HG03280 (cell line): ENCODE measurements around the gene GPC5.
"Not testable (repeated sequence)": the region's sequence is repeated elsewhere in the genome, so short reads cannot be mapped to it uniquely, and the experiment has no call there.

Source experiments
- ATAC-seq: cut with Tn5 transposase; IDR thresholded peaks from one replicate; pipeline ENCODE4 v1.9.1; 2021; ENCODE audit warnings: mild to moderate bottlenecking, moderate library complexity; ENCODE audit not compliant: unreplicated experiment

Gene GPC5

GRCh38 chr13:91758724-91759123 lies 360.3 kb downstream of the GPC5 start:
- ATAC-seq = no peak

DNA sequence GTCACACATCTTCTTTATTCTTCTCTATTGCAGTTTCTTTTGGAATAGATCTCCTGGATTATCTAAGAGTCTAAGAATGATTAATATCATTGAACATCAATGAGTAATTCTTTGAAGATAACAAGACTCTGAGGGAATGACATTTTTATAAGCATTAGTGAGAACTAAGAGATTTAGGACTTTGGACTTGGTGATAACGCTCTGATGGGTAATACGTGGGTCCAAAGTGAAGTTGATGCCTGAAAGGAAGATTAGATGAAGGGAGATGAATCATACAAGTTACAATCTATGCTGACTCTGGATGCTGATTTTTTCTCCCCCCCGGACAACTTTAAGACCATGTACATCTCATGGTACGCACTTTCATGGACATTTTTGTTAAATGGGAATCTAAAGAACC lies 364.5 kb downstream of the GPC5 start:
- ATAC-seq = no peak

- no peak for ATAC-seq
Measured at GRCh38 chr13:91764527-91764926, 366.1 kb downstream of the GPC5 start.

DNA sequence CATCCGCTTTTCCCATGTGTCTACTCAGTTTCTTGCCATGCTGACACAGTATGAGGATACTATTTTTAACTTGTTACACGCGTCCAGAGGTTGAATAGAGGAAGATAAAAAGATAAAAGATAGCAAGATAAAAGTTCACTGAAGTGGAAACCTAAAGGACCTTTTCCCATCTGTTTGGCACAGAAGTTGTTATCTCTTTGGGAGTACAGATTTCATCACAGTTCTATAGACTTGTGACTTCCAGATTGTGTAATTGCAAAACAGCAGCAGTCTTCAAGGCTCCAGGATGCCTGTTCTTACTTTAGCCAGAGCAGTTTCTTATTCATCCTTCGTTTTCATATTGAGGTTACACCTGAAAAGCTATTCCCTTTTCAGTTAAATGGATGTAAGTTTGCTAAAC lies 369.2 kb downstream of the GPC5 start:
- no peak for ATAC-seq

DNA sequence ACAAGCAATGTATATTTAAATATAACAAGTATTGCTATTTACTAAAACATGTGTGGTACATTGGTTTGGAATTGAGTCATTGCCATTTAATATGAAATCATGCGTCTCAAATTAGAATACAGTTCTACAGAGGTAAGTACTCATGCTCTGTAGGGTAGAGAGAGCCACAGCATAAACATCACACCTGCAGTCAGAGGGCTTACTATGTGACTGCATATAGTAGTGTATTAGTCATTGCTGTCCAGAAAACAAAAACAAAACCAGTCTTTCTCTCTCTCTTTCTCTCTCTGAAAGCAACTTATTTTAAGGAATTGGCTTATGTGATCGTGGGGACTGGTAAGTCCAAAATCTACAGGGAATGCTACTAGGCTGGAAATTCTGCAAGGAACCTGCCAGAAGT lies 370.3 kb downstream of the GPC5 start:
- no peak for ATAC-seq

GRCh38 chr13:91771229-91771628 lies 372.8 kb downstream of the GPC5 start:
- ATAC-seq = no peak

- no peak for ATAC-seq
Measured at GRCh38 chr13:91773591-91774227, 375.3 kb downstream of the GPC5 start.

DNA sequence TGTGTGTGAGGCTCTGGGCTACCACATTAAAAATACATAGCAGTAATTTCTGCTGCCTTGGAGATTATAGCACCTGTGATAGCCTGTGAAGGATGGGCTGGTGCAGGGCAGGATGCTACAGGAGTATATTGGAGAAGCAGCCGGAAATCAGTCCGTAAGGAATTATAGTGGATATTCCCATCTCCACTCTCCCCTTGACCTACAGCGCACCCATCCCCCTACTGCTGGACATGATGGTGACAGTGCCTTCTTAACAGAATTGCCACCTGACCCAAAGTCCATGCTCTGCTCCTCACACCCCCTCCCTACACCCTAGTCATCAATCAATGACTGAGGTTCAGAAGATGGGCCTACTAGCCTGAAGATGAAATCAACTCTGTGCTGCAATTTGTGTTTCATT lies 376.0 kb downstream of the GPC5 start:
- ATAC-seq = no peak

- ATAC-seq = no peak
Measured at GRCh38 chr13:91776611-91777193, 378.3 kb downstream of the GPC5 start.

DNA sequence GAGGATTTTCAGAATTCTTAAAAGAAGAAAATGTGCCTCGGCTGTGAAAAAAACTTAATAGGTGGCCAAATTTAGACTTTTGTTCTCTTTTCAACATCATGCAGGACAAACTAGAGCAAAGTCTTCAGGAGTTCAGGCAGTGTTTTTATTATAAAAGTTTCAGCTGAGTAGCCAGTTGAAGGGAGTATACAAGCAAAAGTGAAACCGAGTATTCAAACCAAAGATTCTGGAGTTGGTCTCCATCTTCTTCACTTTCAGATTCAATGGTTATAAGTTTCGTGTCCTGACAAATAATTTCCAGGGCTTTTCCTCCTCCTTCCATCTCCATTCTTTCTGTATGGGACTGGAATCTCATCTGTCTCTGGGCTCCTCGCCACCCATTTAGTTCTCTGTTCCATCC lies 379.7 kb downstream of the GPC5 start:
- no peak for ATAC-seq

- ATAC-seq = not testable (repeated sequence)
Measured at GRCh38 chr13:91781982-91782691, 383.7 kb downstream of the GPC5 start.

- no peak for ATAC-seq
Measured at GRCh38 chr13:91785431-91786119, 387.2 kb downstream of the GPC5 start.

DNA sequence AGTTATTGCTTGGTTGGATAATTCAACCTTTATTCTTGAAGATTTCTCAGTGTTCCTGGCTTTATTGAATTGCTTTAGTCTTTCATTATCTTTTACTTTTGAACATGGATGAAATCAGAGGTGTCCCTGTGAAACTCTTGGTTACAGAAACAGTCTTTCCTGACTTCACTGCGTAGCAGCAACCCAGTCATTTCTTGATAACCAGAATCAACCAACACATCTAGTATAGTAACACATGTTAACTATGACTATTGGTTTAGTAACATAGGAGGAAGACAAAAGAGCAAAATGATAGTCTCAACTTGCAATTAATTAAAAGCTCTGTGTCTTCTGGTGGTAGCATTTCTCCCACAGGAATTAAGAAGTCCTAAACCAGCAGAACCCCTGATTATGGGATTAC lies 393.6 kb downstream of the GPC5 start:
- no peak for ATAC-seq

GRCh38 chr13:91797567-91797966 lies 399.1 kb downstream of the GPC5 start:
- no peak for ATAC-seq

GRCh38 chr13:91798338-91798737 lies 399.9 kb downstream of the GPC5 start:
- not testable (repeated sequence) for ATAC-seq

GRCh38 chr13:91801772-91802171 lies 403.4 kb downstream of the GPC5 start:
- ATAC-seq = not testable (repeated sequence)

DNA sequence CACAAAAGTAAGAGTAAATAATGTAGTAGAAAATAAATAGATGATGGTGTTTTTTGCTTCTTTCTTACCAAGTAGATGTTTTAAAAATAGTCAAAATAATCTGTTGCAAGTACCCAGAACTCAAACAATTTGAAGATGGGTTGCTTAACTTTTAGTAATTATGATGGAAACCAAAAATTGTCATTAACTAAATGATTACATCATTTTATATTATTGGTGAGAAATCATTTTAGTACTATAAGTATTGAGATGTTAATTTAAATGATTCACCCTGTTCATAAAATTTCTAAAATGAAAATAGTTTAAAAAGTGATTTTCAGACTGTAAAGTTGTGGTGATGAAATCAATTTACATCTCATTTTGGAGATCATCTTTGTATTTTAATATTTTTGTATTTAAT lies 404.5 kb downstream of the GPC5 start:
- ATAC-seq = no peak

GRCh38 chr13:91804724-91805123 lies 406.3 kb downstream of the GPC5 start:
- no peak for ATAC-seq

DNA sequence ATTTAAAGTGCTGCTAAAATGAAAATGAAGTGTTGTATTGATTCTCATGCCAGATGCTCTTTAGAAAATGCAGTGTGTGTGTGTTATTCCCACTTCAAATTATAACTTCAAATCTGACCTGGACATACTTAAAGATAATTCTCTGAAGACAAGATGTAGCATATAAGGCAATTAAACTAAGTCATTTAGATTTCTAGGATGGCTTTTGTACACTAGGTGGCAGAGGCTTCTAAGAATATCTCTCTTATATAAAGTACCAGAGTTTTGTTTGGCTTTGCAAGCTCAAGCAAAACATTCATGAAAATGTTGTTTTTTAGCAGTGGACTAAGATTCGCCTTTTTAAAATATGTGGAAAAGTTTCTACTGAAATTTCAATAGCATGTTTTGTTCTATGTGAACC lies 407.2 kb downstream of the GPC5 start:
- no peak for ATAC-seq

DNA sequence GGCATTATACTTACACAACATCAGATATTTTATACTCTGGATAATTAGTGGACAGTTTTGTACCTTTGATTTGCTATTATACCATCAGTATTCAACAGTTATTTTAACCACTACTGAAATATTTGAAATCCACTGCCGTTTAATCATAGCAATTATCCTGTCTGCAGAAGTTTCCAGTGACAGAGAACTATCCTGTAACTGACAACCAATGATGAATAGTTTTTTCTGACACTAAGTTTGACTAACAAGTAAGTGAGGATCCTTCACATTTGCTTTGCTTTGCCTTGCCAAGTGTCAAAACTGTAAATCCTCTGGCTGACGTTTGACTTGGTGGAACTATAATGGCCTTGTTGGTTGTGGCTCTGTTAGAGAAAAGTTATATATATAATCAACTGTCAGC lies 410.7 kb downstream of the GPC5 start:
- no peak for ATAC-seq

DNA sequence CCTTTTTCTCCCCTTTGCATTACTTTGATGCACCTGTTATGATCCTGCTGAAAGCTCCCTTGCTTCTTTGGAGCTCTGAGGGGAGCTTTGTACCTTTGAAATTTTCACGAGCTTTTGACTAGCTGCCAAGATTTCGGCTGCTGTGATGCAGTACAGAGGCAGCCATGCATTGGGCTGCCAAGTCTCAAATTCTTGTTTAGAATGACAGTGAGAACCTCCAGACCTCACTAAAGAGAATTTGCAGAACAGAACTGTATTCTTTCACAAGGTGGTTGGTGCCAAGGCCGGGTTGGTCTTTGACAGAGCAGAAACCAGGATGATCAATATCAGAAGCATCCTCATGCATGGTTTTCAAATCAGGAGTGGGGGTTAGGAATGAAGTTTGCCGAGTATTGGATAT lies 414.8 kb downstream of the GPC5 start:
- ATAC-seq = no peak

- no peak for ATAC-seq
Measured at GRCh38 chr13:91816263-91816807, 417.9 kb downstream of the GPC5 start.
